HepG2 (cell line): Measurements from ENCODE around the gene EFNA2. TPM values are rescaled to one million over a fixed set of nuclear protein-coding genes. Genes with fewer than 3 reads are reported as not detected.

Experiments
- ATF3 ChIP-seq: sonication (generic); formaldehyde crosslinking; IDR thresholded peaks from 2 replicates; pipeline ENCODE4 v1.4.0; 2020; ENCODE audit warnings: missing genetic modification reagents
- CC2D1A ChIP-seq: sonication (generic); formaldehyde crosslinking; IDR thresholded peaks from 2 replicates; pipeline ENCODE4 v1.8.1; 2023; ENCODE audit warnings: mild to moderate bottlenecking, missing genetic modification reagents
- EEA1 ChIP-seq: sonication (generic); formaldehyde crosslinking; IDR thresholded peaks from 2 replicates; pipeline ENCODE4 v1.5.1; 2020; ENCODE audit warnings: mild to moderate bottlenecking, missing genetic modification reagents, borderline replicate concordance
- FOXP4 ChIP-seq: sonication (generic); formaldehyde crosslinking; IDR thresholded peaks from 2 replicates; pipeline ENCODE4 v1.4.0; 2020; ENCODE audit warnings: missing genetic modification reagents
- HOMEZ ChIP-seq: IDR thresholded peaks from 2 replicates; pipeline ENCODE4 v1.6.1; 2016; ENCODE audit warnings: low read depth
- NR2F6 ChIP-seq, 2 experiments: IDR thresholded peaks; 2 replicates each; pipeline ENCODE4 v1.6.1; 2016; ENCODE audit warnings: antibody characterized with exemption in 1 of 2, mild to moderate bottlenecking in 1 of 2
- SSRP1 ChIP-seq: IDR thresholded peaks from 2 replicates; pipeline ENCODE4 v1.6.1; 2016; ENCODE audit warnings: control low read depth
- THRA ChIP-seq: sonication (generic); formaldehyde crosslinking; IDR thresholded peaks from 2 replicates; pipeline ENCODE4 v1.4.0; 2020; ENCODE audit warnings: missing genetic modification reagents, borderline replicate concordance
- ZNF180 ChIP-seq: sonication (generic); formaldehyde crosslinking; IDR thresholded peaks from 2 replicates; pipeline ENCODE4 v1.4.0; 2020; ENCODE audit warnings: low read depth, missing genetic modification reagents, borderline replicate concordance
- ZNF574 ChIP-seq: sonication (generic); formaldehyde crosslinking; IDR thresholded peaks from 2 replicates; pipeline ENCODE4 v1.4.0; 2020; ENCODE audit warnings: missing genetic modification reagents
- ZNF7 ChIP-seq: IDR thresholded peaks from 2 replicates; pipeline ENCODE4 v1.6.1; 2016; ENCODE audit warnings: missing biosample characterization, missing genetic modification reagents
- ZNF766 ChIP-seq: sonication (generic); formaldehyde crosslinking; IDR thresholded peaks from 2 replicates; pipeline ENCODE4 v1.5.0; 2020; ENCODE audit warnings: missing genetic modification reagents, borderline replicate concordance
- polyA plus RNA-seq, 8 experiments: library from polyadenylated mRNA; depleted of rRNA in 3 of 8; stranded (reverse) in 7 of 8; unstranded in 1 of 8; fragments of >200 nt; fragmentation: Illumina TruSeq in 4 of 8; extraction: Trizol in 4 of 8; gene quantifications; 2 replicates each; pipeline versions ENCODE4 v1.2.1 to v1.2.3, GENCODE V29; 2011 to 2016; ENCODE audit warnings: low read depth in 4 of 8, missing spikeins in 1 of 8, mixed read lengths in 1 of 8; ENCODE audit not compliant: insufficient read depth in 1 of 8
- total RNA-seq, 5 experiments: library from RNA; depleted of rRNA; stranded (reverse); fragments of >200 nt; fragmentation: Illumina TruSeq; extraction: Trizol; gene quantifications; 2 replicates each; pipeline ENCODE4 v1.2.3, GENCODE V29; 2016; ENCODE audit warnings: low read depth in 1 of 5

EFNA2 gene
- total and polyA plus RNA-seq, 2 of the 13 experiments (the other 11 are each of a cell fraction or from before 2014, with no cell fraction given), result 6.0 to 9.9 TPM

- TF ChIP-seq THRA (CRISPR knock-in tag) (peak; percentile 94), EEA1 (CRISPR knock-in tag) (0 out of 2 replicates have a peak, but pooled peaks have one; percentile 32), SSRP1 (peak; percentile 80; the same call in 1 of the 2 replicates), ZNF180 (CRISPR knock-in tag) (no peak), FOXP4 (CRISPR knock-in tag) (peak; percentile 85), NR2F6 (IDR thresholded peaks at IDR 0.05) (peak; percentile 83), NR2F6 (CRISPR knock-in tag; IDR thresholded peaks at IDR 0.05) (peak; percentile 92), ZNF7 (no peak), ZNF574 (peak; percentile 74), CC2D1A (CRISPR knock-in tag) (no peak), ZNF766 (CRISPR knock-in tag) (no peak), ATF3 (CRISPR knock-in tag) (peak; percentile 97), HOMEZ (CRISPR knock-in tag) (0 out of 2 replicates have a peak, but pooled peaks have one; percentile 20)
Observed at GRCh38 chr19:1290703-1291651, 5.3 kb downstream of the EFNA2 start (continued).
